Retinal pigment epithelial cell (primary cell): ENCODE results near the gene LYST.
A peak's percentile ranks its signal among the peaks of the same experiment; 100 is the strongest.
"Not testable (repeated sequence)": the region's sequence is repeated elsewhere in the genome, so short reads cannot be mapped to it uniquely, and the experiment has no call there.

Source experiments
- DNase-seq: peaks from one replicate; pipeline ENCODE4 v3.0.0-alpha.2; 2010; ENCODE audit warnings: low read depth
- H3K4me3 ChIP-seq: 2 replicates; pipeline ENCODE4 v1.5.1; 2011; ENCODE audit warnings: mild to moderate bottlenecking, low read length, control low read depth, moderate library complexity
- CTCF ChIP-seq: conservative IDR thresholded peaks from 2 replicates; pipeline ENCODE4 v1.5.1; 2011; ENCODE audit warnings: low read depth, low read length, control low read depth, inconsistent platforms

Gene LYST

GRCh38 chr1:235651170-235651806 is 215.4 kb downstream of the LYST start:
- no peak for DNase-seq
- TF ChIP-seq CTCF, result no peak
- no peak overlapping the region for H3K4me3 ChIP-seq

GRCh38 chr1:235650341-235651169 is 216.2 kb downstream of the LYST start:
- peak overlapping the region; percentile 37 for H3K4me3 ChIP-seq
- TF ChIP-seq CTCF, result no peak
- DNase-seq, result no peak

- peak within 1 kb of the TSS; percentile 37 for H3K4me3 ChIP-seq
- DNase-seq, result no peak
- no peak for TF ChIP-seq CTCF
Measured at GRCh38 chr1:235649368-235650163, 217.1 kb downstream of the LYST start, which contains the start of gene GNG4. TSS of gene GNG4 (minus strand) at chr1:235649784. CDS start at chr1:235583838, 65,946 bp downstream.

- DNase-seq, result no peak
- H3K4me3 ChIP-seq, result peak overlapping the region; percentile 34
Measured at GRCh38 chr1:235648954-235649367, 217.7 kb downstream of the LYST start.

GRCh38 chr1:235648407-235648907 is 218.2 kb downstream of the LYST start:
- no peak for DNase-seq
- H3K4me3 ChIP-seq, result peak overlapping the region; percentile 34
- TF ChIP-seq CTCF, result no peak

More at GRCh38 chr1:235648954-235649367, 217.7 kb downstream of the LYST start:
- TF ChIP-seq CTCF, result no peak

GRCh38 chr1:235647537-235647936 is 219.2 kb downstream of the LYST start:
- H3K4me3 ChIP-seq, DNase-seq: not testable (repeated sequence)

- H3K4me3 ChIP-seq, result no peak overlapping the region
- DNase-seq, result no peak
- TF ChIP-seq CTCF, result no peak
Measured at GRCh38 chr1:235646463-235646862, 220.2 kb downstream of the LYST start.
